Fibroblast of villous mesenchyme (primary cell): ENCODE data around the gene CADPS. TPM values are rescaled to one million over a fixed set of nuclear protein-coding genes. Genes with fewer than 3 reads are reported as not detected.

Experiments
- DNase-seq: peaks from one replicate; pipeline ENCODE4 v3.0.0-alpha.2; 2010; ENCODE audit warnings: low read depth
- H3K4me3 ChIP-seq: 2 replicates; pipeline ENCODE4 v1.5.1; 2011; ENCODE audit warnings: low read depth, mild to moderate bottlenecking, low read length
- total RNA-seq: library from RNA; depleted of rRNA; stranded (reverse); fragments of >200 nt; gene quantifications from 2 replicates; pipeline ENCODE4 v1.2.3, GENCODE V29; 2012
- TF ChIP-seq, protein P1 (sequence below): IDR thresholded peaks from 2 replicates; pipeline ENCODE4 v1.5.1; 2012; ENCODE audit warnings: low read depth, mild to moderate bottlenecking, low read length; ENCODE audit not compliant: insufficient read depth

Gene CADPS
- total RNA-seq, 1 donor = not detected

DNA sequence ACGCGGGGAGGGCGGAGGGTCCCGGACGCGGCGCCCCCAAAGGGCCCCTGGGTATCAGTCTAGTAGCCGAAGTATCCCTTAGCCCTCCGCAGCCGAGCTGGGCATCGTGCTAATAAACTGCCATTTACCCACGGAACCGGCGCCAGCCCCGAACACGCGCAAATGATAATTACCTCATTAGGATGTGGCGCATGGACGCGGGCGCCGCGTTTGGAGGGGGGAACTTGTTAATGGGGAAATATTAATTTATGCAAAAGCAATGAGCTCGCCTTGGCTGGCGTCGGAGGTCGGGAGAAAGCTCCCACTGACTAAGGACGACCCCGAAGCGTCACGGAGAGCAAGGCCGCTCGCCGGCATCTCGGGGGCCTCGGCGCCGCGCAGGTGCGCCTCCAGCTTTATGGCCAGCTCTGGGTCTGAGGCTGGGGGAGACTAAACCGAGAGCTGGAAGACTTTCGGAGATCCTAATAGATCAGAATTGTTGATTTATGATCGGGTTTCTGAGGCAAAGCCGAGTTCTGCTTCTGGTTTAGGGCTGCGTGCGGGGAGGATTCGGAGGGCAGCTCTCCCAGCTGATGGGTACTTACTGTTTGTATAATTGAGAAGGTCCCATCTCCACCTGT, 501.4 kb downstream of the CADPS start:
- TF ChIP-seq, protein P1, sequence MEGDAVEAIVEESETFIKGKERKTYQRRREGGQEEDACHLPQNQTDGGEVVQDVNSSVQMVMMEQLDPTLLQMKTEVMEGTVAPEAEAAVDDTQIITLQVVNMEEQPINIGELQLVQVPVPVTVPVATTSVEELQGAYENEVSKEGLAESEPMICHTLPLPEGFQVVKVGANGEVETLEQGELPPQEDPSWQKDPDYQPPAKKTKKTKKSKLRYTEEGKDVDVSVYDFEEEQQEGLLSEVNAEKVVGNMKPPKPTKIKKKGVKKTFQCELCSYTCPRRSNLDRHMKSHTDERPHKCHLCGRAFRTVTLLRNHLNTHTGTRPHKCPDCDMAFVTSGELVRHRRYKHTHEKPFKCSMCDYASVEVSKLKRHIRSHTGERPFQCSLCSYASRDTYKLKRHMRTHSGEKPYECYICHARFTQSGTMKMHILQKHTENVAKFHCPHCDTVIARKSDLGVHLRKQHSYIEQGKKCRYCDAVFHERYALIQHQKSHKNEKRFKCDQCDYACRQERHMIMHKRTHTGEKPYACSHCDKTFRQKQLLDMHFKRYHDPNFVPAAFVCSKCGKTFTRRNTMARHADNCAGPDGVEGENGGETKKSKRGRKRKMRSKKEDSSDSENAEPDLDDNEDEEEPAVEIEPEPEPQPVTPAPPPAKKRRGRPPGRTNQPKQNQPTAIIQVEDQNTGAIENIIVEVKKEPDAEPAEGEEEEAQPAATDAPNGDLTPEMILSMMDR = no peak
- no peak overlapping the region for H3K4me3 ChIP-seq
- DNase-seq = no peak

DNA sequence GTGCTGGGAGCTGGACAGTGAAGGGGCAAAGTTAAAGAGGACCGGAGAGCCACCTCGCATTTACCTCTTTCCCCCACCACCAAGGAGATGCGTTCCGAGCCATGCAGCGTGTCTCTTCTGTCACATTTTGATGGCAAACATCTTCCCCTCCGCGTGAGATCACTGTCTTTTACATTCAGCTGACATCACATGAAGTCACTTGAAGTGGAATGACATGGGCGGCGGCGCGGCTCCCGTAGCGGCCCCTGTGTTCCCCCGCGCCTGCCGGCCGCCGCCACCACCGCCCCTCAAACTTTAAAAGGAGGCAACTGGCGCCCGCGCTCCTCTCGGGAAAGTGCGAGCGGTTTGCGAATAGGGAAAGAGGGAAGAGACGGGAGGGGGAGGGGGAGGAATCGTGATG, 502.0 kb downstream of the CADPS start, which contains the start of gene FEZF2:
FEZF2 (minus strand) TSS at position 336 of the 400 bp plus-strand sequence. CDS start 682 bp downstream, outside the sequence.
- TF ChIP-seq, protein P1 = no peak
- H3K4me3 ChIP-seq = no peak within 1 kb of the TSS

DNA sequence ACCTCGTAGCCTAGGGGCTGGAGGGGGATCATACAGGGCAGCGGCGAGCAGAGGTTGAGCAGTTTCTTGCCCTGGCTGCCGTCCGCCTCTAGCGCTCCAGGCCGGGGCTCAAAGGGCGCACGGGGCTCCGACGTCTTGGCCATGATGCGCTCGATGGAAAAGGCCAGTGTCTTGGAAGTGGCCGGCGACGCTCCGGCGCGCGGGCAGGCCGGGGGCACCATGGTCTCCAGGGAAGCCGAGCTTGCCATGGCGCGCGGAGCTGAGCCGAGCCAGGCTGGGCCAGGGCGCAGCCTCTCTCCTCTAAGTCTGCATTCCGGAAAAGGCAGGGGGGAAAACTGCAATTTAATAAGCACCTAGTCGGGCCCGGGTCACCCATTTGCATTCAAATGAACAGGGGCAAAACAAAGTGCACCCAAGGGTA, 502.6 kb downstream of the CADPS start:
- TF ChIP-seq, protein P1 = no peak
- DNase-seq = no peak
- H3K4me3 ChIP-seq = no peak overlapping the region

More for the DNA sequence above, 502.0 kb downstream of the CADPS start, which contains the start of gene FEZF2:
- no peak for DNase-seq

DNA sequence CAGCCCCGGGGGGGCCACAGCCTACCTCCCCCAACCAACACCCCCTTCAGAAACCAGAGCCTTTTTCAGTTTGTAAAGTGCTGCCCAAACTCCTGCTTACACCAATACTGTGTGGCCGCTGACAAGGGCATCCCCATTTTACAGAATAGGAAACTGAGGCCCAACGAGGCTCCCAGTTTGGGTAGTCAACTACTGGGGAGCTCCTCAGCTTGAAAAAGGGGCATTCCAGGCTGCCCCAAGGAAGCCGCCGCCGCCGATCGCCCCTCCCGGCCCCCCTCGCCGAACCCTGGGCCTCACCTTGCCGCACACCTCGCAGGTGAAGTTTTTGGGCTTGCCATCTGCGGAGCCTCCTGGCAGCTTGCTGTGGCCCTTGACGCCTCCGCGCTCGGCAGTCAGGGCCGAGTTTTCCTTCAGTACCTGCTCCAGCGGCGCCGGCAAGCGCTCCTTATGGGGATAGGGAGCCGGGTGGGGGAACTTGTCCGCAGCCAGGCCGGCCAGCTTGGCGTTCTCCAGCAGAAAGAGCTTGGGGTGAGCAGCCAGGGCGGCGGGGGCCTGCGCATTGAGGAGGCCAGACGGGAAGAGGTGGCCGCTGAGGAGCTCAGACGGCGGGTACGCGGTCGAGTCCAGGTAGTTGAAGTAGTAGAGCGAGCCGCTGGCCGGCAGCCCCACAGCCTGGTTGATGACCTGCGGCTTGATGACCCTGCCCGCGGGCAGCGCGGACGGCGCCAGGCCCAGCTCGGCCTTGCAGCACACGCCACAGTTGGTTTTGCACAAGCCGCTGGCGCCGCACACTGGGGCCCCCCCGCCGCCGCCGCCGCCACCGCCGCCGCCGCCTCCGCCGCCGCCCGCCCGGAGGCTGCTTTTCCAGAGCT, 503.3 kb downstream of the CADPS start:
- H3K4me3 ChIP-seq = no peak overlapping the region
- TF ChIP-seq, protein P1 = no peak
- no peak for DNase-seq

DNA sequence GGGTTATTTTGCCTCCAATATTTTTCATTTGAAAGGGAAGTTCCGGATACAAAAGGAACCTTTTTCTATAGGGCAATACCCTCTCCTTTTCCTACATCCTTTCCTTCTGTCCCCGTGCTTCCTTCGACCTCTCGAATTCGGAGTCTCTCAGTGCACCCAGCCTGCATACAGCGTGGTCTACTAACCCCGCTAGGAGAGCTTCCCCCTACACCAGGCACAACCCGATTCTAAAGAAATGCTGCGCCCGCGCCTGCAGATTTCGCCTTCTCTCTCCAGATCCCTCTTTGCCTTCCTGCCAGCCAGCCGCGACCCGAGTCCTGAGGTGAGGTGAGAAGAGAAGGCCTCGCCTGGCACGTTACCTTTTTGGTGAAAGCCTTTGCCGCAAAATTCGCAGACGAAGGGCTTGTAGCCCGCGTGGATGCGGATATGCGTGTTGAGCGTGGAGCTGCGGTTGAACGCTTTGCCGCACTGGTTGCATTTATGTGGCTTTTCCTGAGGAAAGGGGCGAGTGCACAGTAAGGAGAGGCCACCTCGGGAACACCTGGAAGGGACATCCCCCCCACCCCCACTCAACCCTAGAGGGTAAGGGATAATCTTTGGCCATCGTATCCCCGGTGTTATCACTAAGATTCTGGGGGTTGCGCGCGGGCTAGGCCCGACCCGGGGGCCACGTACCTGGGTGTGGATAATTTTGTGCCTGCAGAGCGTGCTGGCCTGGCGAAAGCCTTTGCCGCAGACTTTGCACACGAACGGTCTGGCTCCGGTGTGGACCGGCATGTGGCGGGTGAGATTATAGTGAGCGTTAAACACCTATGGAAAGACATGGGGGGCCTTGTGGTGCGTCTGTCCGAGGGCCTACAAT, 504.1 kb downstream of the CADPS start:
- DNase-seq = no peak
- no peak overlapping the region for H3K4me3 ChIP-seq
- TF ChIP-seq, protein P1 = no peak

DNA sequence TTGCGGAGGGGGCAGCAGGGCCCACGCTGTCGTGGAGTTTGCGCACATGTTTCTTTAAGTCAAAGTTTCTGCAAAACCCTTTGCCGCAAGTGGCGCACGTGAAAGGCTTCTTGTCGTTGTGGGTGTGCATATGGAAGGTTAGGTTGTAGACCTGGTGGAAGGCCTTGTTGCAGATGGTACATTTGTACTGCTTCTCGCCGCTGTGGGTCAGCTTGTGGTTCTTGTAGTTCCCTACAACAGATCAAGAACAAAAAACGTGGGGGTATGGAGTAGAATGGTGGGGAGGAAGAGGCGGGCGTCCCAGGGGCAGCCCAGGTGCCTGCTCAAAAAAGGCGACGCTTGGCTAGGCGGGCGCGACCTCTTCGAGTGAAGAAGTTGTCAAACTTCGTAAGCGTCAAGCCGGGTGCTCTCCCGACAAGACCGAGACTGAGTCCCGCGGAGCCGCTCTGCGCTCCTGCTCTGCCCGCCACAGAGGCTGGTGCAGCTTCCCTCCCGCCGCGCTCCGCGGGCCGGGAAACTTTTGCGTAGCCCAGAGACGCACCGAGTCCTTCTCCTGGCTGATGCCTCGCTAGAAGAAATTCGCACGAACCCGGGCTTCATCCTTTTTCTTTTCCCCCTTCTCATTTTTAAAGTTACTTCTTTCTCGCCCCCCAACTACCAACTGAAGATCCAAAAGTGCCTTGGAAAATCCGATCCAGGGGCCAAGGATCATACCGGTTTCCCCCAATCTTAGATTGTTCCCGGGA, 504.9 kb downstream of the CADPS start:
- no peak overlapping the region for H3K4me3 ChIP-seq
- TF ChIP-seq, protein P1 = no peak
- DNase-seq = no peak
